ENCODE data around the gene PLLP. TPM values are rescaled to one million over a fixed set of nuclear protein-coding genes. Genes with fewer than 3 reads are reported as not detected.
A peak's percentile ranks its signal among the peaks of the same experiment; 100 is the strongest.

PLLP gene
- total RNA-seq, 1 donor from 2014 or later, result 0.30 TPM

DNA sequence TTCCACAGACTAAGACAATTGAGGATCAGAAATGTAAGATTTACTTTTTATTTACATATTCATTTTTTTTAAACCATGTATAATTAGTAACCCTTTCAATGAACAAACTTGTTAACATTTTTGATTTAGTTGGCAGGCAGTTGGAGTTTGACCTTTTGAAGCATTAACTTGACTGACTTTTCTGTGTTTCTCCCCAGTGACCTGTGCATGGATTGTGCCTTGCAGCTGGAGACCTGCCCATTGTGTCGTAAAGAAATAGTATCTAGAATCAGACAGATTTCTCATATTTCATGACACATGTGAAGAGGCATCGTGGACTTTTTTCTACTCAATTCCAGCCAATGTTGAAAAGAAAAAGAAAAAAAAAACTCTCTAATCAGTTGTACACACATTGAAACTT lies 45.8 kb downstream of the PLLP start:
- Mint-ChIP-seq H3K27me3 (ENCODE audit: unreplicated experiment) (no peaks in the 10 kb centered on the region), H3K4me1 (ENCODE audit: unreplicated experiment) (no peaks in the 10 kb centered on the region), H3K4me3 (ENCODE audit: unreplicated experiment) (no peak overlapping the region), H3K9me3 (ENCODE audit: unreplicated experiment) (peaks cover 5% of the 10 kb centered on the region), H3K36me3 (ENCODE audit: unreplicated experiment) (peaks cover 42% of the 10 kb centered on the region), H3K27ac (ENCODE audit: unreplicated experiment) (no peak overlapping the region)
- DNase-seq (ENCODE audit: extremely low spot score, unreplicated experiment), result no peak
- no peak for TF ChIP-seq CTCF (IDR thresholded peaks at IDR 0.05)

- Mint-ChIP-seq H3K4me3 (ENCODE audit: unreplicated experiment) (no peak overlapping the region), H3K27ac (ENCODE audit: unreplicated experiment) (peak overlapping the region; percentile 46), H3K9me3 (ENCODE audit: unreplicated experiment) (peaks cover 5% of the 10 kb centered on the region), H3K36me3 (ENCODE audit: unreplicated experiment) (peaks cover 57% of the 10 kb centered on the region), H3K27me3 (ENCODE audit: unreplicated experiment) (no peaks in the 10 kb centered on the region), H3K4me1 (ENCODE audit: unreplicated experiment) (no peaks in the 10 kb centered on the region)
- no peak for DNase-seq (ENCODE audit: extremely low spot score, unreplicated experiment)
- TF ChIP-seq CTCF (IDR thresholded peaks at IDR 0.05), result no peak
Measured at GRCh38 chr16:57236022-57236350, 48.5 kb downstream of the PLLP start.

DNA sequence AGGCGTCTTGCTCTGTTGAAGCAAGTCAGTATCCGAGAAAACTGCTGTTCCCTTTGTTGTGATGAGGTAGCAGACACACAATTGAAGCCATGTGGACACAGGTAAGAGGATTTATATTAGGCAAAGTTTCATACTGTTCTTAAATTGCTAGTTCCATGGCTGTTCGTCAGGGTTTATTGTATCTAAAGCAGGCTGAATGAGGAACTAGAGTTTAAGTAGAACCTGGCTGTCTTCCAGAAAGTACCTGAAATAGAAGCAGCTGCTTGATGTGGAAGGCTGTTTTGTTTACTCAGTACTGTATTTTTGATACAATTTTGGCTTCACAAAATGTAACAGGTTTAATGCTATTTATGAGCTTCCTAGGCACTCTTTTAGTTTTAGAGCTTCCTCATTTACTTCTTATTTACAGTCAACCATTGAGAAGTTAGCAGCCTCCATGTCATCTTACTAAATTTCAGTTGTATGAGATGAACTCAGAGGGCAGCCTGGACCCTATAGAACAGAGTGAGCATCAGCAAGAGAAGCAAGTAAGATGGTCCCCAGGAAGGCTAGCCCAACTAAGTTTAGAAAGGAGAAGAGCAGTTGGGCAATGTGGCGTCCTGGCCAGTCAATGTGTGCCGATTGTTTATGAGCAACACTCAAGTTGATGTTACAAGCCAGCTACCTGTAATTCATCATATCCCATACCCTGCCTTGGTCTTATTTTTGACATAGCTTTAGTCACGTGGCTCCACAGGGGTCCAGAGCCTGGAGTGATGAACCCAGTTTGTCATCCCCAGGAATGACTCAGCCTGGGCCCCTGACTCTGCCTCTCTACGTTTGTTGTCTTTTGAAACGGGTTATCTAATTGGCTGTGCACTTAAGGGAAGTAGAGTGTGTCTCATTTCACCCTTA lies 49.1 kb downstream of the PLLP start:
- H3K27me3 Mint-ChIP-seq (ENCODE audit: unreplicated experiment), result no peaks in the 10 kb centered on the region
- H3K4me1 Mint-ChIP-seq (ENCODE audit: unreplicated experiment), result no peaks in the 10 kb centered on the region
- H3K4me3 Mint-ChIP-seq (ENCODE audit: unreplicated experiment), result no peak overlapping the region
- no peak for DNase-seq (ENCODE audit: extremely low spot score, unreplicated experiment)
- H3K27ac Mint-ChIP-seq (ENCODE audit: unreplicated experiment), result no peak overlapping the region
- peaks cover 63% of the 10 kb centered on the region for H3K36me3 Mint-ChIP-seq (ENCODE audit: unreplicated experiment)
- TF ChIP-seq CTCF (IDR thresholded peaks at IDR 0.05), result no peak
- H3K9me3 Mint-ChIP-seq (ENCODE audit: unreplicated experiment), result peaks cover 5% of the 10 kb centered on the region

GRCh38 chr16:57234707-57235092 lies 49.8 kb downstream of the PLLP start:
- no peak for TF ChIP-seq CTCF (IDR thresholded peaks at IDR 0.05)
- Mint-ChIP-seq H3K36me3 (ENCODE audit: unreplicated experiment) (peaks cover 64% of the 10 kb centered on the region), H3K4me1 (ENCODE audit: unreplicated experiment) (no peaks in the 10 kb centered on the region), H3K27ac (ENCODE audit: unreplicated experiment) (no peak overlapping the region), H3K9me3 (ENCODE audit: unreplicated experiment) (peaks cover 5% of the 10 kb centered on the region), H3K27me3 (ENCODE audit: unreplicated experiment) (no peaks in the 10 kb centered on the region), H3K4me3 (ENCODE audit: unreplicated experiment) (no peak overlapping the region)
- no peak for DNase-seq (ENCODE audit: extremely low spot score, unreplicated experiment)

DNA sequence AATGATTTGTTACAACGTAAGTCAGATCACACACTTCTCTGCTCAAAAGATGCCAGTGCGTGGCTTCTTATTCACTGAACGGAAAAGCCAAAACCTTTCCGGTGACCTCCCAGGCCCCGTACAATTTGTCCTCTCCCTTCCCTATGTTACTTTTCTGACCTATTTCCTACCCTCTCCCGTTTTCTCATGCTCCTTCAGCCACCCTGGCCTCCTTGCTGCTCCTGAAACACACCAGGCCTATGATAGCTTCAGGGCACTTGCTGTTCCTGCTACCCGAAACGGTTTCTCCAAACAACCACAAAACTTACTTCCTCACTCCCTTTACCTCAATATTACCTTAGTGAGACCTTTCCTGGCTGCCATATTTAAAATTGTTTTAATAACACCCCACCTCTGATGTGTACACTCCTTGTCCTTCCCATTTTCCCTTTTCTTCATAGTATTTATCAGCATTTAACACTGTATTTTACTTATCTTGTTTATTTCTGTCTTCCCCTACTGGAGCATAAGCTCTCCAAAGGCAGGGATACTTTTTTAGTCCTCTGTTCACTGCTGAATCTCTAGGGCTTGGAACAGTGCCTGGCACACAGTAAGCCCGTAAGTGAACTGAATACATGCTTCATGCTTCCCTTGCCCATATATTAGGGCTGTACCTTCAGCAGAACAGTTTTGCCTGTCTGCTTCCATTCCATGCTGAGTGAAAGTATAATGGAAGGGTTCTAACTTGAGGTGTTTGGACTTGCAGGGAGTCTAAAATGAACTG lies 50.3 kb downstream of the PLLP start:
- Mint-ChIP-seq H3K4me1 (ENCODE audit: unreplicated experiment) (no peaks in the 10 kb centered on the region), H3K9me3 (ENCODE audit: unreplicated experiment) (peaks cover 5% of the 10 kb centered on the region), H3K27me3 (ENCODE audit: unreplicated experiment) (no peaks in the 10 kb centered on the region), H3K36me3 (ENCODE audit: unreplicated experiment) (peaks cover 60% of the 10 kb centered on the region), H3K4me3 (ENCODE audit: unreplicated experiment) (no peak overlapping the region), H3K27ac (ENCODE audit: unreplicated experiment) (no peak overlapping the region)
- no peak for DNase-seq (ENCODE audit: extremely low spot score, unreplicated experiment)
- TF ChIP-seq CTCF (IDR thresholded peaks at IDR 0.05), result no peak
